Hippocampal formation (tissue), 2 donors: ENCODE measurements around the gene PRKRA.
"Not testable (repeated sequence)": the region's sequence is repeated elsewhere in the genome, so short reads cannot be mapped to it uniquely, and the experiment has no call there.

Experiments used
- DNase-seq, 2 donors: peaks; one replicate each; lab custom pipeline; 2025; lab: John Stamatoyannopoulos, UW

Gene PRKRA

DNA sequence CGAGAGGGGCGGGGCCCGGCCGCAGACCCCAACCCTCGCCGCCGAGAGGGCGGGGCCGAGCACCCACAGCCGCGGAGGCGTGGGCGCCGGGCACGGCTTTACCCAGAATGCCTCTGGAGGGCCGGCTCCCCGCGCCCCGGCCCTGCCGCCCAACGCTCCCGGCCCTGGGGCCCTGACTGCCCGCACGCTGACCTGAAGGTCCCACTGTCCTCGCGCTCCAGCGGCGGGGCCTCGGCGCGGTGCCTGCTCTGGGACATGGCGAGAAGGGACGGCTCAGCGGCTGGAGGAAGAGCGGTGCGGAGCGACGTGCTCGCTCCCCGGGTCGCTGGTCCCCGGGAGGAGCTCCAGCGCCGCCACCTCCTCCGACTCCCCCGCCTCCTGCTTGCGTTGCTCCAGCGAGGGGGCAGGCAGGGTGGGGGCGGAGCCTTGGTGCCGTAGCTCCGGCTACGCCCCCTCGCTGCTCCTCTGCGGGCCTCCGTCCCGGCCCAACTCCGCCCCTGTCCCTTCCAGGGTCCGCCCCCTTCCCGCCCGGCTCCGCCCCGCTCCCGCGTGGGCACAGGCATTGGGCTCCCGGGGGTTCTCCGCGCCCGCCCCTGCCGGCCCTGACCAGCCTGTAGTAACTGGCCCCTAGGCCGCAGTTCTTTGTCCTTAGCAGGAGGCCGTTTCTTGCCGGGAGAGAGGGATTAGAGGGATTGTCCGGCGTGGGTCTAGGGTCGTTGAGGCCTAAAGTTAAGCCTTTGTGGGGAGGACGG, at the start of gene PRKRA, which contains the start of gene PJVK:
Gene PRKRA, minus strand, starts transcription at position 402 of the 752 bp plus-strand sequence. Its CDS starts 145 bp downstream, at position 257.
Gene PJVK, plus strand, starts transcription at position 605 of the 752 bp plus-strand sequence. CDS start 2,032 bp downstream, outside the sequence.
- DNase-seq = peak; percentile 97 to 98

DNA sequence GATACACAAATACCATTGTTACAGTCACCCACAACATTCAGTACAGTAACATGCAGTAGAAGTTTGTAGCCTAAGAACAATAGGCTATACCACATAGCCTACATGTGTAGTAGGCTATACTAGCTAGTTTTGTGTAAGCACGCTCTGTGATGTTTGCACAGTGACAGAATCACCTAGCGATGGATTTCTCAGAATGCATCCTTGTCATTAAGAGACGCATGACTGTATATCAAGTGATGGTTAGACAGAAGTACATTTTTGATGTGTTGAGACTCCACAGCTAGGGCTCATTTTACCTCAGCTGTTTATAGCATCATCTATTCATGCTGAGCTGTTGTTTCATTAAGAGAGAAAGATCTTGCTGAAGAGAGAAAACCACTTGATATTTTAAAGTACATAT, 48.7 kb upstream of the PRKRA start:
- DNase-seq = no peak

DNA sequence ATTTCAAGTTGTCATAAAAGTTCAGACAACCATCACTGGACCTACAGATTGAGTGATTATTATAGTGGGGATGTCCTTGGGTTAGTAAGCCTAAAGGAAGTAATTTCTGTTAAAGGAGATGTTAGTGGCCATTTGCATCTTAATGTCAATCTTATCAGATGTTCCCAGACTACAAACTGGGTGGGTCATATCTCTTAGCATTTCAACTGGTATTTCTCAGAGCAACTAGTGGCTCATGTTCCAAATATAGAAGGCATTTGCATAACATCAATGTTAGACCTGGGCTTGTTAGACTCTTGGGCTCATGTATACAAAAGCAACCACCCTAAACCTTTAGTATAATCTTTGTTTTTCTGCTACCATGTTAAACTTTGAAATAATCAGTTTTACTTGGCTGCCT, 47.2 kb upstream of the PRKRA start:
- DNase-seq = no peak

DNA sequence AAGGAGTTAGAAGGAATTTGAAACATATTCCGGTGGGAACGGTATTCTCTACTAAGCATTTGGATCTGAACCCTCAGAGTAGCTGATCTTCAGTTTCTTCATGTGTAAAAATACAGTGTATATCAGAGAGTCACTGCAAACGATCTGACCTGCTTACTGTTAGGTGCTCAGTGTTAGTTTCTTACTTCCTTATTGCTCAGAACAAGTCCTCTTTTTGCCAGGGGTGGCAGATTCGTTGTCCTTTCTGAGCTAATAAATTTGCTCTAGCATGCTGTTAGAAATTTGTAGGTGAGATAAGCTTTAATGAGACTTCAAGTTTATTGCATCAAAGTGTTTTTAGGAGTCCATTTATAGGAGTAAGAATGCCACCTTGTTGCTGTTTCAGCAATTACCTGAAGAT, 45.1 kb upstream of the PRKRA start:
- no peak for DNase-seq

DNA sequence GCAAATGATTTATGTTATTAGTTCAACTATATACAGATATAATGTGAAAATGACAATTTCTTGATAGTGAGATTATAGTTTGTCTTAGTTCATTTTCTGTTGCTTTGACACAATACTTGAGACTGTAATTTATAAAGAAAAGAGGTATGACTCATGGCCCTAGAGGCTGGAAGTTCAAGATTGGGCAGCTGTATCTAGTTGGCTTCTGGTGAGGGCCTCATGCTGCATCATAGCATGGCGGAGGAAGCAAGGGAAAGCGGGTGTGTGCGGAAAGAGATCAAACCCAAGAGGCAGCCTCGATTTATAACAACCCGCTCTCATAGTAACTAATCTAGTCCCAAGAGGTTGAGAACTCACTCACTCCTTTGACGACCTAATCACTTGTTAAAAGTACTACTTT, 40.6 kb upstream of the PRKRA start:
- no peak for DNase-seq

DNA sequence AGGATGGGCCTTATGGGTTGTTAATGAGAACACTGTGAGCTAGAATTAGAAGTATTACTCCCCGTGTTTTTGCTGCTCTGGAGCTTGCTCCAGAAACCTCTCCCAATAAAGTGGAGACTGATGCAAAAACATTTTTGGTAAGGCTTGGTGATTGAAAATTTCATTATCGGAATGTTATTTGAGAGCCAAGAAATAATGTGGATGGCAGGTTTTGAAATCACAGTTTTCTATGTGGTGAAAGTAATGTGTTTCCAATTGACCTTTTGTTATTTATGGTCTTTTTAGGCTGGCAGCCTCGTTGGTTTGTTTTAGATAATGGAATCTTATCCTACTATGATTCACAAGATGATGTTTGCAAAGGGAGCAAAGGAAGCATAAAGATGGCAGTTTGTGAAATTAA, 34.4 kb upstream of the PRKRA start:
- DNase-seq = no peak

DNA sequence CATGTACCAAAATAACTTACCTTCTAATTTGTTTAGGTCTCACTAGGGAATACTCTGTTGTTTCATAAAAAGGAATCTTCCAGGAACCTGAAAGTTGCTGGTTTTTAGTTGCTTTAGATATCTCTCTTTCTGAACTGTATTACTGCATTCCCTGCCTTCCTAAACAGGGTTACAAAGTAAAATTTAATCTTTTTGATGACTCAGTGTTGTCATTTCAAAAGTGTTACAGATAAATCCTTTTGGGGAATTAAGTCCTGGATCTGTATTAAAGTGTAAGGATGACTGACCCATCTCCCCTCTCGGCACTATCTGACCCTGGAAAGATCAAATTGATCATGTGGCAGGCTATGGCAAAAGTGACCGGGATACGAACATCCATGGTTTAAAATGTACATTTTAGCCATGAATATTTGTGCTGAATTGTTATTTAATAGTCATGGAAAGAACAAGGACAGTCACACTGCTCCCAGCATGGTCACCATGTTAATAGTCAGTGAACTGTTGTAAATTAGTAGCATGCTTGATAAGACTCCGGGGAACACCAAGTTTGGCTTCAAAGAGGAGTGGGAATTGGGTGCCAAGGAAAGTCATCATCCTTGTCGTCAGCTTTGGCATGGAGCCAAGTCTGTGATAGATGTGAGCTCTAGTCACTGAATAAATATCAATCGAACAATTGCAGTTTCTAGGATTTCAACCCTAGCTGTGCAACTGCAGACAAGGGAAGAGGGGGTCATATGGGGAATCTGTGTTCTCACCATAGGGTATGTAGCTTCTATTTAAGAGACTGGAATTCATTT, 33.5 kb upstream of the PRKRA start:
- DNase-seq = peak in 1 of 2 donors; percentile 17

DNA sequence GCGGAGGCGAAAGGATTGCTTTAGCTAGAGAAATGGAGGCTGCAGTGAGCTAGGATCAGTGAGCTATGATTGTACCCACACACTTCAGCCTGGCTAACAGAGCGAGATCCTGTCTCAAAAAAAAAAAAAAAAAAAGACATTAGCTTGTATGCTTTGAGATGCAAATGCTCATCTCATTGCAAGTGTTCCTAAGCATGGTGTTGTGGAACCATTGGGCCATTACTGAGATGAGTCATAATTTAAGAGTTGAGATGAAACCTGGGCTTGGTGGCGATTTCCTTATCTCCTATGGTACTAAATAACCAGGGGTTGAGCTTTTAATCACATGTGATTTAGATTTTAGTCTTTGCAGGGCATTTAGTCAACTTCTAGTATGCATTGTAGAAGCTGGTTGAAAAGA, 31.5 kb upstream of the PRKRA start:
- no peak for DNase-seq

DNA sequence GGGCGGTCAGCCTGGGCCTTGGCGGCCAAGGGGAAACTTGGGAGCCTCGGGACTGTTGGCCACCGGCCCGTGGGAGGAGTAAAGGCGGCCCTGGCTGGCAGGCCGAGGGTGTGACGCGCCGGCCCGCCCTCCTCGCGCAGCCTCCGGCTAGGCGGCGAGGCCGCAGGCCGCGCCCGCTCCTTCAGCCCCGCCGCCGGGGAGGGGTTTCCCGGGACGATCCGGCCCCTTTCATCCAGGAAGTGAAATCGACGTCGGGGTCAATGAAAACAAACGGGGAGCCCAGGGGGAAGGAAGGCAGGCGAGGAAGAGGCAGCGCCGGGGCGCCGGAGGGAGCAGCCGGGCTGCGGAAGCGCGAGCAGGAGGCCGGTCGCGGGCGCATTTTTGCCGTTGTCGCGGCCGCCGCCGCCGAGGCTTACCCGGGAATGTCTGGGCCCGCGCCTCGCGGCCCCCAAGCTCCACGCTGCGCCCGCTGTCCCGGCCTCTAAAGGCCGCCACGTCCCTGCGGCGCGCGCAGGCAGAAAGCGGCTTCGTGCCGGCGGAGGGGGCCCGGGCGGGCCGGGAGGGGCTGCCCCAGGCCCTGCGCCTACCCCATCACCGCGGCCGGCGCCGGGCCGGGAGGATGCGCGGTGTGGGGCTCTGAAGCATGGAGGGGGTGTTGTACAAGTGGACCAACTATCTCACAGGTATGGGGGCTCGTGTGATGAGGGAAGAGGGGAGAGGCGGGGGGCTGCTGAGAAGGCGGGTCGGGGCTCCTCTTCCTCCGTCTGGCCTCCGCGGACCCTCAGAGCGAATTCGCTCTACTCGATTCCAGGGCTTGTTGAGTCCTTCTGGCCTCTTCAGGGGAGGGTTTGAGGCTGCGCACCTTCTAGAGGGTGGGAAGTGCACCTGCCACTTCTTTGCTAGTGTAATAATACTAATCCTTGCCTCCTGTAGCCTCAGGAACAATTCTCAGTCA, 29.5 kb upstream of the PRKRA start, which contains the start of gene PLEKHA3:
Gene PLEKHA3, plus strand, starts transcription at position 231 of the 955 bp plus-strand sequence. Its CDS starts 413 bp downstream, at position 644.
- peak; percentile 89 to 94 for DNase-seq

DNA sequence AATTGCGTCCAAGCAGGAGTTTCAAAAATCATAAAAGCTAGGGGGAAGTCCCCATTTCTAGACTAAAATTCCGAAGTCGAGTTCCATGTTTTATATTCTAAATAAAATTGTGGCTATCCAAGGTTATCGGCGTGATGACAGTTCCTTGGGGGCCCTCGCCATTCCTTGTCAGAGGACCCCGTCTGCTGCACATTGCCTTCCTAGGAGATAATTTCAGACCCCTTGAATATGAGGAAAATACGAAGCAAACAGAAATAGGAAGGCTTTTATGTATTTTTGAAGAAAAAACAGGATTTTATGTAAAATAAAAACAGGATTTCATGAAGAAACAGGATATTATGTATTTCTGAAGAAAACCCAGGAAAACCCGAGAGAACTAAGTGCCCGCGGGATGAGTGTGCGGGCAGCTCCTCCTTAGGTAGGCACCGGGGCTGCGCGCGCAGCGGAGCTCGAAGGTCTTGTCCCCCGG, 28.8 kb upstream of the PRKRA start:
- peak in 1 of 2 donors; percentile 57 for DNase-seq

DNA sequence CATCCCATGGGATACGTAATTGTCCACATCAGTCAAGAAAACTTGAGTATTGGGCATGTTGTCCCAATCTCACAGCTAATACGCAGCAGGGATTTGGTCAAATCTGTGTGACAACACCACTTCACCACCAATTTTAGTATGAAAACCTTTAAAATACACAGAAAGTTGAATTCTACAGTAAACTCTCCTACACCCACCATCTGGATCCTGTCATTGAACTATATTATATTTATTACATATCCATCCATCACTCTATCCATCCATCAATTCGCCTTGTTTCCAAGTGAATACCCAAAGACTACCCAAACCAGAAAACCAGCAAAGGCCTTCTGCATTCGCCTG, 28.3 kb upstream of the PRKRA start:
- no peak for DNase-seq

DNA sequence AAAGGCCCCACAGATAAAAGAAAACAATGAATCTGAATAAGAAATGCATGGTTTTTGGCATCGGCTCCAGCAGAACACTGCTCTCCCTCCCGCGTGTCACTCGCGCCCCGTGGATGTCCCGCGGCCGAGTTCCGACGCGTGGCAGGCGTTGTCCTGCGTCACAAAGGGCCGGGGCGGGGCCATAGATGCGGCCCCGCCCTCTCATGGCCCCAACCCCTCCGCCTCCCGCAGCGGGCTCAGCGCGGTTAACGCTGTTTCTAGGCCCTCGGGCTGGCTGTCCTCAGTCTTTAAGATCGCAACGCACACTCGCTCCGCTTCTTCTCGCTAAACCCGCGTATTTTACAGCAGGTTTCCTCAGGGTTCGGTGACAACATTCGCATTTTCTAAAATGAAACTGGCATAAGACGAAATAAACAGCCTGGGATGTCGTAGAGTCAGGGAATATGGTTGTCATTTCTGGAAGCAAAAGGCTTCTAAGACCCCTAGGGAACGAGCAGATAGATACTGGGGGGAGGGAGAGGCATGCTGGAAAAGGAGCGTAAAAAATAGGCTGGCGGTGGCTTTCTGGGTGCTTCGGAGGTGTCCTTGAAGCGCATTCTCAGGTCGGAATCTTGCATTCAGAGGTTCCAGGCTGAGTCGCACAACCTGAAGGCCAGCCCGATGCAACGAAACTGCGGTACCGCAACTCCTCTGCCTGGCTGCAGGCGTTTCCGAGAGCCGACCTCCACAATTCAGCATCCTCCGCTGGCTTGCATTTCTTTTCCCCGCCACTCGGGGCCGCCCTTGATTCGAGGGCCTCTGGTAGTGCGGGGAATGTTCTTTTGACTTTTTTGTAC, 27.7 kb upstream of the PRKRA start, which contains the start of gene FKBP7:
Gene FKBP7, minus strand, starts transcription at position 162 of the 836 bp plus-strand sequence. Its CDS starts 101 bp downstream, at position 61.
- DNase-seq = peak; percentile 86 to 90

DNA sequence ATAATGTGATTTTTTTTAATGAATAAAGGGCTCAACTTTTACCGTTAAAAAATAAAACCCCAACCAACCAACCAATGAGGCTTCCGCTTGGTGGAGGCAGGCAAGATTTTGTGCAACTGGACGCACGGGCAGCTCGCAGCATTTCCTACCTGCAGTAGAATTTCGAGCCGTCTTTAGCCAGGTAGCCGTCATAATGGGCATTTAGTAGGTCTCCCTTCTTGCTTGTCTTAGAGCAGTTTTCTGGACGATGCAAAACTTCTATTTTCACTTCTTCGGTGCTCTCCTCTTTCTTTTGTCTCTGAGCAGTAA, 27.1 kb upstream of the PRKRA start:
- DNase-seq = no peak

DNA sequence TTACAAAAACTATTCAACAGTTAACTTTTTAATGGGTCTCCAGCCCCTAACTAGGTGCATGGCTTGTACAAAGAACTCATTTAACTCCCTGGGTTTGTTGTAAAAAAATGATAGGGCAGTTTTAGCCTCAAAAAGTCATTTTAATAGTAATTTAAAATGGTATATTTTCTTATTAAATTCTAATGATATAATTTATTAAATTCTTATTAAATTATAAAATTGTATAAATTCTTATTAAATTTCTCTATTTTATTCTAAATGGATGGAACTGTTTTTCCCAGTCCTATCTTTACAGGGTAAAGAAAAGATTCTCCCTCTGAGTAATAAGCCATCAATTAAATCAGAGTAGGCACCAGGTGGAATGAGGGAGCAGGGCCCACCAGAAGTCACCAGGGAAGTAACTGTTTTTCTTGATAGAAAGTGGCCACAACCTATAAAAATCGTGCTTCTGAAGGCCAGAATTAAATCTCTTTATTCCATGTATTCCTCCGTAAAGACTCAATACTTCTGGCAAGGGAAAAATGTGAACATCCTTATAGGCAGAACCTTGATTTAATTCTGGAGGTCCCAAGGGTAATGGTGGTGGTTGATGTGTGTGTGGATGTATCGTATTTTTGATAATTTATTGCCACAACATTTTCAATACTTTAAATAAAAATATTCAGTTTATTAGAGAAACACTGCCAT, 26.6 kb upstream of the PRKRA start:
- no peak for DNase-seq

DNA sequence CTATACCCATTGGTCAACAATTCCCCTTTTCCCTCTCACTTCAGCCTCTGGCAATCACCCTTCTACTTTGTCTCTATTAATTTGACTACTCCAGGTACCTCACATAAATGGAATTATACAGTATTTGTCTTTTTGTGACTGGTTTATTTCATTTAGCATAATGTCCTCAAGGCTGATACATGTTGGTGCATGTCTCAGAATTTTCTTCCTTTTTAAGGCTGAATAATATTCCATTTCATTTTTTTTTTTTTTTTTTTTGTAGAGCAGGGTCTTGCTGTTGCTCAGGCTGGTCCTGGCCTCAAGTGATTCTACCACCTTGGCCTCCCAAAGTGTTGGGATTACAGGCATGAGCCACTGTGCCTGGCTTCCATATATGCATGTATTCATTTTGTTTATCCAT, 25.5 kb upstream of the PRKRA start:
- no peak for DNase-seq

DNA sequence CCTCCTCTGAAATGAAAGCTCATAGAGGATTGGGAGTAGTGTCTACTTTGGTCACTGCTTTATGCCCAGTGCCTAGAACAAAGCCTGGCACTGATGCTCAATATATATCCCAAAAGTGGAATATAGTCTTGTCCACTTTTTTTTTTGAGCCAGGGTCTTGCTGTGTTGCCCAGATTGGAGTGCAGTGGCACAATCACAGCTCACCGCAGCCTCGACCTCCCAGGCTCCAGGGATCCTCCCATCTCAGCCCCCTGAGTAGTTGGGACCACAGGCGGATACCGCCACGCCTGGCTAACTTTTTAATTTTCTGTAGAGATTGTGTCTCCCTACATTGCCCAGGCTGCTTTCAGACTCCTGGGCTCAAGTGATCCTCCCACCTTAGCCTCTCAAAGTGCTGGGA, 23.6 kb upstream of the PRKRA start:
- no peak for DNase-seq

DNA sequence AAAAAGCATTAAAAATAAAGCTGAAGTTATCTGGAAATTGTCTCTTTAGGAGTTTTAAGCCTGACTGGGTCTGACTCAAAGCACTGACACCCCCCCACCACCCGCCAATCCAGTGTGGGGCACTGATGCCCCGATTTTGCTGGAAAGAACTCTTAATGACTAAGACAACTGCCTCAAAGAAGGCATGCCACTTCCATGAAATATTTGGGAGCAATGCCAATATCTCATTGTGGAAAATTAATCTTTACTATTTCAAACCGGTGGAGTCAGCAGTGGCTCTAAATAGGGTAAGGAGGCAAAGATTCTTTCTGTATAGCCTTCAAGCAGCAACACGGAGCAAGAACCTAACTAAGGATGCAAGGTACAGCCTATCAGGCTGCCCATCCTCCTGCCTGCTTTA, 23.0 kb upstream of the PRKRA start:
- no peak for DNase-seq

DNA sequence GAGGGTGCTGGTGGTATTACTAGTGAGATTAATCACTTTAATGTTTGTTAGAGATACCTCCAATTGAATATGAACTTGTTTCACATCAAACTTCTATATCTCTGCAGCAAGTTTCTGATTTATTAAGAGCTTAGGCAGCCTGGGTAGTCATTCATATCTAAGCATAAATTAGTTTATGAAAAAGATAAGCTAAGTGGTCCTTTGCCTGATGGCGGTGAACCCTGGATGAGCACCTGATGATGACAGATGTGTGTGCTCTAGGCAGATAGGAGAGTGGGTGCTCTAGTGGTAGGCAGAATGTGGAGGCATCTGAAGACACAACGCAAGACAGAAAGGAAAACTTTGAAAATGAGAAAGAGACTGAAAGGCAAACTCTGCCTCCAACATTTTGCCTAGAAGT, 22.4 kb upstream of the PRKRA start:
- DNase-seq = no peak

DNA sequence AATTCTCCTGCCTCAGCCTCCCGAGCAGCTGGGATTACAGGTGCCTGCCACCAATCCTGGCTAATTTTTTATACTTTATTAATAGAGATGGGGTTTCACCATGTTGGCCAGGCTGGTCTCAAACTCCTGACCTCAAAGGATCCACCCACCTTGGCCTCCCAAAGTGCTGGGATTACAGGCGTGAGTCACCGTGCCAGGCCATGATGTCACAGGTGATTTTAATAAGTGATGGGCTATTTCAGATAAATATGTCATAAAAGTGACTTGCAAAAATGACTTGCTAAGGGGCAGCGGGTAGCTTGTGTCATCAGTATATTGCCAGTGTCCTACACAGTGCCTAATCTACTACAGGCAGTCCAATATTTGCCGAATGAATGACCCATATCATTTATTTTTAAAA, 20.3 kb upstream of the PRKRA start:
- not testable (repeated sequence) for DNase-seq

DNA sequence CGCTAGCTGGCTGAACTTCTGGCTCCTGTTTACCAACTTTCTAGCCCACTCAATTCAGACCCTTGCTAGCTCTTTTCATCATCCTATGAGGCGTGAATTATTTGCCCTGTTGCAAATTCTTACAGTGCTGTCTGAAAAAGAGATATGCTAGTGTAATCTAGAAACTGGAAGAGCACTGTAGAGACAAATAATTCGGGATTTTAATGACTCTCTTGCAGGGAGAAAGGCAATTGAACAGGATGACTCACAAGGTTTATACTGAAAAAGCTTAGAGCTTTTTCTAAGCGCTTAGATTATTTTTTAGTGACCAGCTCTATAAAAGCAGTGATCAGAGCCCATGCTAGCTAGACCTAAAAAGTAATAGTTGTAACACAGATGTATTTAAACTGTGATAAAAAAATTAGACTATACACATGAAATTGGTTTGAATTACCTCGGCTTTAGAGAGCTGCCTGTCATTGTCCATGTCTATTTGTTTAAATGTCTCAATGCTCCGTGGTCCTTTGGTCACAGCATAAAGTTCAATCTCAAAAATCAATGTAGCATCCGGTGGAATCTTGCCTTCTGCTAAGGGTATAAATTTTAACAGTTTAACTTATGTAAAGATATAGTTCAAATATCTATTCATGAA, 18.4 kb upstream of the PRKRA start:
- DNase-seq = no peak
